Upper lobe of left lung (tissue), 6 donors: ENCODE data around the gene TTC21B. TPM values are rescaled to one million over a fixed set of nuclear protein-coding genes. Genes with fewer than 3 reads are reported as not detected.

Source experiments
- ATAC-seq, 2 donors: fragments of 200-7000 bp; cut with Tn5 transposase; one replicate each; pipeline ENCODE4 v1.9.1; 2022; ENCODE audit warnings: mild to moderate bottlenecking in 2 of 2, moderate library complexity in 2 of 2; ENCODE audit not compliant: low FRiP score in 2 of 2
- DNase-seq, 2 donors: peaks; one replicate each; pipeline ENCODE4 v3.0.0-alpha.2; 2019 to 2020
- H3K27ac ChIP-seq, 4 donors: fragments of 200-600 bp; sonication (generic); one replicate each; pipeline ENCODE4 v1.5.1; 2016 to 2019
- H3K27me3 ChIP-seq, 4 donors: fragments of 200-600 bp; sonication (generic); one replicate each; pipeline ENCODE4 v1.5.1; 2017 to 2019
- H3K36me3 ChIP-seq, 4 donors: fragments of 200-600 bp; sonication (generic); one replicate each; pipeline ENCODE4 v1.5.1; 2016 to 2019
- H3K4me1 ChIP-seq, 4 donors: fragments of 200-600 bp; sonication (generic); one replicate each; pipeline ENCODE4 v1.5.1; 2018 to 2019
- H3K4me3 ChIP-seq, 4 donors: fragments of 200-600 bp; sonication (generic); one replicate each; pipeline ENCODE4 v1.5.1; 2017 to 2019; ENCODE audit warnings: mild to moderate bottlenecking in 2 of 4, moderate library complexity in 1 of 4
- H3K9me3 ChIP-seq, 4 donors: fragments of 200-600 bp; sonication (generic); one replicate each; pipeline ENCODE4 v1.5.1; 2018 to 2019
- EP300 ChIP-seq, 4 donors: sonication (generic); formaldehyde crosslinking; IDR thresholded peaks; one replicate each; pipeline ENCODE4 v1.5.1; 2017; ENCODE audit warnings: antibody characterized with exemption in 4 of 4, control low read depth in 2 of 4
- POLR2A ChIP-seq, 4 donors: fragments of 450-650 bp; IDR thresholded peaks; one replicate each; pipeline ENCODE4 v1.5.1; 2016 to 2017; ENCODE audit warnings: antibody characterized with exemption in 4 of 4, mild to moderate bottlenecking in 2 of 4
- POLR2AphosphoS5 ChIP-seq, 2 donors: sonication (generic); formaldehyde crosslinking; IDR thresholded peaks; one replicate each; pipeline ENCODE4 v1.5.1; 2017; ENCODE audit warnings: antibody characterized with exemption in 2 of 2
- WGBS, 2 donors: methylation state at CpG; one replicate each; pipeline ENCODE4 v1.1.5; 2017 to 2018; 5-methylcytosine and 5-hydroxymethylcytosine counted together
- total RNA-seq, 6 donors: library from RNA; depleted of rRNA in 4 of 6; stranded (reverse); fragments of >200 nt in 4 of 6; gene quantifications; one replicate each; pipeline versions ENCODE4 v1.1.0 to v1.2.1, GENCODE V29; 2016 to 2021
- TF ChIP-seq, protein P1 (sequence below), 6 experiments: fragments of 450-650 bp in 4 of 6; fragments of 200-600 bp in 2 of 6; sonication (generic) in 2 of 6; IDR thresholded peaks; one replicate each; pipeline ENCODE4 v1.5.1; 2016 to 2019; ENCODE audit warnings: antibody characterized with exemption in 6 of 6
- donor health status: DM: no; HTN: no; CAD: no; lungs with moderate emphysema.
- donor health status: DM: no; HTN: yes; CAD: no; lungs with severe emphysema.

Gene TTC21B
- total RNA-seq, 6 donors from 2014 or later, result 14.6 to 150 (median 36.5) TPM

DNA sequence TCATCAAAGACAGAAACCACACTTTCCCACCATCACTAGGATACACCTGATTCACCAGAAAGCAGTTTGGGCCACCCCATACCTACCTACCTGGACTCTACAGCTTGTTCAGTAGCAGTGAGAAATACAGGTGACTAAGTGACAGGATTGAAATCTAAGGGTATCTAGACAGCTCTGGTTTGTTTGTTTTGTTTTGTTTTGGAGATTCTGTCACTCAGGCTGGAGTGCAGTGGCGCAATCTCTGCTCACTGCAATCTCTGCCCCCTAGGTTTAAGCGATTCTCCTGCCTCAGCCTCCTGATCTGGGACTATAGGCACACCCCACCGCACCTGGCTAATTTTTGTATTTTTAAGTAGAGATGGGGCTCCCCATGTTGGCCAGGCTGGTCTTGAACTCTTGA, 3.1 kb downstream of the TTC21B start:
- WGBS, 2 donors, result 91 to 98% methylated on average over 3 of the region's 3 CpGs
- DNase-seq (no peak), ATAC-seq (no peak)
- peaks cover 21 to 32% (median 28%) of the 10 kb centered on the region in 4 donors for H3K4me1 ChIP-seq
- H3K27me3 ChIP-seq, result no peaks in the 10 kb centered on the region
- H3K4me3 ChIP-seq, result no peak overlapping the region
- H3K36me3 ChIP-seq, result peaks cover 0 to 20% (median 4%) of the 10 kb centered on the region in 4 donors
- TF ChIP-seq EP300 (IDR thresholded peaks at IDR 0.05) (no peak), POLR2AphosphoS5 (IDR thresholded peaks at IDR 0.05) (no peak), POLR2A (IDR thresholded peaks at IDR 0.05) (no peak)
- TF ChIP-seq, protein P1, sequence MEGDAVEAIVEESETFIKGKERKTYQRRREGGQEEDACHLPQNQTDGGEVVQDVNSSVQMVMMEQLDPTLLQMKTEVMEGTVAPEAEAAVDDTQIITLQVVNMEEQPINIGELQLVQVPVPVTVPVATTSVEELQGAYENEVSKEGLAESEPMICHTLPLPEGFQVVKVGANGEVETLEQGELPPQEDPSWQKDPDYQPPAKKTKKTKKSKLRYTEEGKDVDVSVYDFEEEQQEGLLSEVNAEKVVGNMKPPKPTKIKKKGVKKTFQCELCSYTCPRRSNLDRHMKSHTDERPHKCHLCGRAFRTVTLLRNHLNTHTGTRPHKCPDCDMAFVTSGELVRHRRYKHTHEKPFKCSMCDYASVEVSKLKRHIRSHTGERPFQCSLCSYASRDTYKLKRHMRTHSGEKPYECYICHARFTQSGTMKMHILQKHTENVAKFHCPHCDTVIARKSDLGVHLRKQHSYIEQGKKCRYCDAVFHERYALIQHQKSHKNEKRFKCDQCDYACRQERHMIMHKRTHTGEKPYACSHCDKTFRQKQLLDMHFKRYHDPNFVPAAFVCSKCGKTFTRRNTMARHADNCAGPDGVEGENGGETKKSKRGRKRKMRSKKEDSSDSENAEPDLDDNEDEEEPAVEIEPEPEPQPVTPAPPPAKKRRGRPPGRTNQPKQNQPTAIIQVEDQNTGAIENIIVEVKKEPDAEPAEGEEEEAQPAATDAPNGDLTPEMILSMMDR (IDR thresholded peaks at IDR 0.05), result no peak
- no peak overlapping the region for H3K27ac ChIP-seq
- no peaks in the 10 kb centered on the region for H3K9me3 ChIP-seq

DNA sequence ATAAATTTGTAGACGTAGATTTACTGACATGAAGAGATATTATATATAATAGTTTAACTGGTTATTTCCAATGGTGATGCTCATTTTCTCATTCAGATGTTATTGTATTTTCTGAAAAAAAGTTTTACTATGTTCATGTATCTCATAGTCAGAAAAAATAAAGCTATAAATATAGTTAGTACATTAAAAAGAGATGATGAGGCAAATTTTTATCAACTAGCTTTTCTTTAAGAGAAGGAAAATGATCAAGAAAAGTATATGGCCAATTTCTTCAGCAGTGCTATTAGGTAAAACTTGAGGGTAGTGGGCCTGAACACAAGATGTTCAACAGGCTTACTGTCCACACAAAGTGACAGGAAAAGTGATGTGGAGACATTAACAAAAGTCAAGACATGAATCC, 11.7 kb downstream of the TTC21B start:
- TF ChIP-seq EP300 (IDR thresholded peaks at IDR 0.05), result no peak
- TF ChIP-seq POLR2AphosphoS5 (IDR thresholded peaks at IDR 0.05), result no peak
- TF ChIP-seq POLR2A (IDR thresholded peaks at IDR 0.05), result no peak
- TF ChIP-seq, protein P1 (IDR thresholded peaks at IDR 0.05), result no peak
- H3K36me3 ChIP-seq, result peaks cover 8 to 66% (median 20%) of the 10 kb centered on the region in 4 donors
- no peak overlapping the region for H3K4me3 ChIP-seq
- H3K9me3 ChIP-seq, result no peaks in the 10 kb centered on the region
- no peak for DNase-seq
- 96 to 98% methylated on average over 1 of the region's 1 CpG for WGBS, 2 donors
- H3K27me3 ChIP-seq, result no peaks in the 10 kb centered on the region
- no peaks in the 10 kb centered on the region for H3K4me1 ChIP-seq
- H3K27ac ChIP-seq, result no peak overlapping the region
- ATAC-seq, result no peak

DNA sequence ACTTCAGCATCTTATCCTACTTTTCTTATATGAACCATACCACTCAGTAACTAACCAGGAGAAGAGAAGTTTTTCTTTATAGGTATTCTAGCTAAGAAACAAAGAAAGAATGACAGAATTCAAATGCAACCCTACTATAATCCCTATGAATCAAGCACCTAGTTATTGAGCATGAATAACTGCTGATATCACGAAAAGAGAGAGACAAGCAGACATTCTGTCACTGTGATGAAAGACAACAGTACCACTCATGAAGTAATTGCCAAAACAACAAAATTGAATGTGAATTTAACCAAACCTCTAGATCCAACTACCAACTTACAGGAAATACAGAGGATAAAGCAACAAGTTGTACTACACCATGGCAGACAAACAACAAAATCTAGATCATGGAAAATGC, 15.3 kb downstream of the TTC21B start:
- H3K4me1 ChIP-seq, result no peaks in the 10 kb centered on the region
- DNase-seq (no peak), ATAC-seq (no peak)
- H3K4me3 ChIP-seq, result no peak overlapping the region
- H3K36me3 ChIP-seq, result peaks cover 6 to 79% (median 18%) of the 10 kb centered on the region in 4 donors
- no peaks in the 10 kb centered on the region for H3K9me3 ChIP-seq
- TF ChIP-seq, protein P1 (IDR thresholded peaks at IDR 0.05), result no peak
- TF ChIP-seq POLR2A (IDR thresholded peaks at IDR 0.05) (no peak), POLR2AphosphoS5 (IDR thresholded peaks at IDR 0.05) (no peak), EP300 (IDR thresholded peaks at IDR 0.05) (no peak)
- no peak overlapping the region for H3K27ac ChIP-seq
- no peaks in the 10 kb centered on the region for H3K27me3 ChIP-seq
- 89 to 96% methylated on average over 1 of the region's 1 CpG for WGBS, 2 donors

DNA sequence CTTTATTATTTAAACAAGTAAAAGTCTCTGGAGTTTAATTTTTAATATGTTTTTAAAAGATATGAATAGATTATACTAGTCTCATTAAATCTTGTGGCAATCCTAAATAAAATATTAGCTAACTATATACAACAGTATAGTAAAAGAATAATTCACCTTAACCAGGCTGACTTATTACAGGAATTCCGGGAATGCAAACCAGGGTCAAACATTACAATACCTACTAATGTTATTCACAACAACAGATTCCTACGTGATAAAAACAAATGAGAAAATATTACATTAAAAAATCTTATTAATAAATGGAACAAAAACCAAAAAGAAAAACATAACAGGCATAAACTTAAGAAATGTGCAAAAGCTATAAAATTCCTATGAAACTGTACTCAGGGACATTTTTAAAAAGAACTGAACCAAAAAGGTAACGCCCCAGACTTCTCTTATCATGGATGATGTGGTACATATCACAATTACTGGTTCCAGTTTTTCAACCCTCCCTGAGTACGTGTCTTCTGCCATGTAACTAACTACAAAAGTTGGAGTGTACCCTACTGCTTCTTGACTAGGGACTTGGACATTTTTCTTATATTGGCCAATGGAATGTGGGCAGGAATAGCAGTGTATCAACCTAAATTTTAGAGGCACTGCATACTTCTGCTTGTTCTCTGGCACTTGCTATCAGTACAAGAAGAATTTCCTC, 20.2 kb downstream of the TTC21B start:
- H3K9me3 ChIP-seq, result no peaks in the 10 kb centered on the region
- no peak for ATAC-seq
- no peaks in the 10 kb centered on the region for H3K4me1 ChIP-seq
- H3K36me3 ChIP-seq, result peaks cover 13 to 80% (median 26%) of the 10 kb centered on the region in 4 donors
- no peak overlapping the region for H3K27ac ChIP-seq
- no peaks in the 10 kb centered on the region for H3K27me3 ChIP-seq
- 88 to 92% methylated on average over 4 of the region's 4 CpGs for WGBS, 2 donors
- no peak for DNase-seq
- no peak overlapping the region for H3K4me3 ChIP-seq
- TF ChIP-seq, protein P1 (IDR thresholded peaks at IDR 0.05), result no peak
- no peak for TF ChIP-seq POLR2A (IDR thresholded peaks at IDR 0.05)
- no peak for TF ChIP-seq EP300 (IDR thresholded peaks at IDR 0.05)
- TF ChIP-seq POLR2AphosphoS5 (IDR thresholded peaks at IDR 0.05), result no peak

DNA sequence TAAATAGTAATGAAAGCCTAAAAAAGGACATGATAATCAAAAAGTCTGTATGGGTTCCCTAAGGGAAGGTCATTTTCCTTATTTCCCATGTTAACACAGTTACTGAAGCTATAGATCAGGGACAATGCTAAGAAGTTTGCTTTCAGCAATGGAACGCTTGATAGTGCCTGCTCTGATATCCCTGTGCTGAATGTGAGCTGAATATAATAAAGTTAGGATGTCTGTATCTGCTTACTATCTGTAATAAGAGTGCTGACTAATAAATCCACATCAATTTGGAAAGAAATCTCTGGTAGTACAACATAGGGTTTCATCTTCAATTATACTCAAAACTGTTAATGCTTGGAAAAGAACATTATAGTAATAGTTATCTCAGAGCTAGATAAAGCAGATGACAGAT, 25.8 kb downstream of the TTC21B start:
- H3K27me3 ChIP-seq, result no peaks in the 10 kb centered on the region
- no peak overlapping the region for H3K27ac ChIP-seq
- H3K9me3 ChIP-seq, result no peaks in the 10 kb centered on the region
- no peak for TF ChIP-seq POLR2A (IDR thresholded peaks at IDR 0.05)
- TF ChIP-seq POLR2AphosphoS5 (IDR thresholded peaks at IDR 0.05), result no peak
- TF ChIP-seq, protein P1 (IDR thresholded peaks at IDR 0.05), result no peak
- DNase-seq, result no peak
- H3K4me1 ChIP-seq, result no peaks in the 10 kb centered on the region
- H3K36me3 ChIP-seq, result peaks cover 13 to 78% (median 40%) of the 10 kb centered on the region in 4 donors
- ATAC-seq, result no peak
- 86 to 97% methylated on average over 1 of the region's 1 CpG for WGBS, 2 donors
- no peak overlapping the region for H3K4me3 ChIP-seq
